HepG2 (cell line): Measurements from ENCODE around the gene CENPC. TPM values are rescaled to one million over a fixed set of nuclear protein-coding genes. Genes with fewer than 3 reads are reported as not detected.

ENCODE experiments used
- ATAC-seq: fragments of 200-7000 bp; cut with Tn5 transposase; 3 replicates; pipeline ENCODE4 v1.9.1; 2020; ENCODE audit warnings: mild to moderate bottlenecking, moderate library complexity
- BruUV-seq: library from RNA; stranded (reverse); fragments of 400-500 nt; replicated peaks from 2 replicates; lab custom pipeline; 2021; lab: Mats Ljungman, UMichigan
- CTCF ChIA-PET: fragments of 300-600 bp; formaldehyde crosslinking; extraction: SDS; loops from one replicate; lab custom pipeline; 2021; ENCODE audit warnings: low total read pairs, inconsistent platforms, low intra/inter-chr PET ratio; lab: Yijun Ruan, JAX
- POLR2A ChIA-PET: fragments of 350-600 bp; sonication (Branson Sonifier 250); formaldehyde crosslinking; loops from one replicate; lab custom pipeline; 2020; ENCODE audit warnings: antibody characterized with exemption, inconsistent platforms; lab: Yijun Ruan, JAX
- DNase-seq: peaks from one replicate; pipeline ENCODE4 v3.0.0-alpha.2; 2015; ENCODE audit warnings: low spot score
- FAIRE-seq: peaks from 3 replicates; lab custom pipeline; 2011; peaks lifted over from hg19 to GRCh38; lab: Jason Lieb, UNC
- H2AFZ ChIP-seq: one replicate; pipeline ENCODE4 v1.6.1; 2011; ENCODE audit warnings: low read length, inconsistent platforms
- H3K27ac ChIP-seq: fragments of 300-600 bp; 3 replicates; pipeline ENCODE4 v1.8.0; 2011; ENCODE audit warnings: mixed run types, mild to moderate bottlenecking, mixed read lengths, low read length, inconsistent platforms; ENCODE audit not compliant: insufficient read depth; ENCODE audit errors: extremely low read length
- H3K27me3 ChIP-seq, 2 experiments: fragments of 200-600 bp in 1 of 2; 2 replicates in 1 of 2; 3 replicates in 1 of 2; pipeline versions ENCODE4 v1.6.0 to v1.8.0; 2011; ENCODE audit warnings: low read length in 2 of 2, mild to moderate bottlenecking in 2 of 2, moderate library complexity in 2 of 2, inconsistent platforms in 1 of 2; ENCODE audit not compliant: insufficient read depth in 2 of 2, control insufficient read depth in 1 of 2
- H3K36me3 ChIP-seq, 2 experiments: fragments of 200-600 bp in 1 of 2; replicated peaks in 1 of 2; 2 replicates in 1 of 2; 3 replicates in 1 of 2; pipeline versions ENCODE4 v1.5.1 to v1.8.0; 2011; ENCODE audit warnings: low read length in 2 of 2, inconsistent platforms in 1 of 2; ENCODE audit not compliant: insufficient read depth in 2 of 2, control insufficient read depth in 1 of 2
- H3K4me1 ChIP-seq: 2 replicates; pipeline ENCODE4 v1.5.1; 2012; ENCODE audit warnings: low read length, inconsistent platforms; ENCODE audit not compliant: insufficient read depth
- H3K4me2 ChIP-seq: 2 replicates; pipeline ENCODE4 v1.6.0; 2011; ENCODE audit warnings: low read depth, low read length, inconsistent platforms
- H3K4me3 ChIP-seq, 3 experiments: fragments of 200-600 bp in 1 of 3; sonication (generic), shearing (Covaris generic) in 1 of 3; replicated peaks in 1 of 3; 2 replicates each; pipeline ENCODE4 v1.5.1; 2011 to 2016; ENCODE audit warnings: low read length in 3 of 3, inconsistent platforms in 2 of 3, low read depth in 2 of 3, mild to moderate bottlenecking in 2 of 3, control low read depth in 1 of 3, mixed read lengths in 1 of 3; ENCODE audit not compliant: insufficient read depth in 1 of 3
- H3K79me2 ChIP-seq: one replicate; pipeline ENCODE4 v1.6.1; 2011; ENCODE audit warnings: low read length, inconsistent platforms; ENCODE audit not compliant: insufficient read depth
- H3K9ac ChIP-seq: 2 replicates; pipeline ENCODE4 v1.6.0; 2011; ENCODE audit warnings: mild to moderate bottlenecking, low read depth, low read length, inconsistent platforms; ENCODE audit not compliant: insufficient read depth
- H3K9me3 ChIP-seq: 2 replicates; pipeline ENCODE4 v1.5.1; 2012; ENCODE audit warnings: mild to moderate bottlenecking, low read length
- H4K20me1 ChIP-seq: 2 replicates; pipeline ENCODE4 v1.6.0; 2011; ENCODE audit warnings: inconsistent platforms, mild to moderate bottlenecking, low read length, moderate library complexity; ENCODE audit not compliant: insufficient read depth
- ARID4A ChIP-seq: sonication (generic); formaldehyde crosslinking; IDR thresholded peaks from 2 replicates; pipeline ENCODE4 v1.5.0; 2020; ENCODE audit warnings: mild to moderate bottlenecking, missing genetic modification reagents, borderline replicate concordance
- CEBPB ChIP-seq: IDR thresholded peaks from 2 replicates; pipeline ENCODE4 v1.6.1; 2011; ENCODE audit warnings: low read depth, low read length, improper control_type of control experiment, borderline replicate concordance
- FOXJ3 ChIP-seq: sonication (generic); formaldehyde crosslinking; IDR thresholded peaks from 2 replicates; pipeline ENCODE4 v1.4.0; 2020; ENCODE audit warnings: missing genetic modification reagents, mild to moderate bottlenecking, borderline replicate concordance
- NFIB ChIP-seq: sonication (generic); formaldehyde crosslinking; IDR thresholded peaks from 2 replicates; pipeline ENCODE4 v1.9.0; 2021; ENCODE audit warnings: missing genetic modification reagents, mild to moderate bottlenecking, borderline replicate concordance
- REL ChIP-seq: sonication (generic); formaldehyde crosslinking; conservative IDR thresholded peaks from 2 replicates; pipeline ENCODE4 v1.8.0; 2022; ENCODE audit warnings: mild to moderate bottlenecking, missing genetic modification reagents, moderate library complexity
- SALL2 ChIP-seq: sonication (generic); formaldehyde crosslinking; IDR thresholded peaks from 2 replicates; pipeline ENCODE4 v1.8.1; 2023; ENCODE audit warnings: mild to moderate bottlenecking, missing genetic modification reagents, inconsistent platforms
- TBX2 ChIP-seq: sonication (generic); formaldehyde crosslinking; IDR thresholded peaks from 2 replicates; pipeline ENCODE4 v1.5.0; 2020; ENCODE audit warnings: missing genetic modification reagents, mild to moderate bottlenecking, borderline replicate concordance
- TMF1 ChIP-seq: sonication (generic); formaldehyde crosslinking; IDR thresholded peaks from 2 replicates; pipeline ENCODE4 v1.8.1; 2022; ENCODE audit warnings: low read depth, missing genetic modification reagents
- ZNF232 ChIP-seq: sonication (generic); formaldehyde crosslinking; IDR thresholded peaks from 2 replicates; pipeline ENCODE4 v1.4.0; 2020; ENCODE audit warnings: missing genetic modification reagents, borderline replicate concordance
- ZNF317 ChIP-seq: sonication (generic); formaldehyde crosslinking; IDR thresholded peaks from 2 replicates; pipeline ENCODE4 v1.5.0; 2020; ENCODE audit warnings: mild to moderate bottlenecking, missing genetic modification reagents
- ZNF362 ChIP-seq: sonication (generic); formaldehyde crosslinking; IDR thresholded peaks from 2 replicates; pipeline ENCODE4 v1.4.0; 2020; ENCODE audit warnings: missing genetic modification reagents, mild to moderate bottlenecking, borderline replicate concordance
- WGBS: methylation state at CpG from one replicate; pipeline ENCODE4 v1.1.6; 2017; ENCODE audit warnings: low lambda C conversion rate; 5-methylcytosine and 5-hydroxymethylcytosine counted together
- in situ Hi-C: cut with HindIII; loops from 2 replicates; pipeline ENCODE4 v1.10.0; 2017; ENCODE audit warnings: low pct_unique_long_range_greater_than_20kb; ENCODE audit not compliant: extremely low pct_ligation_motif_present
- intact Hi-C: fragments of 100-400 bp; cut with micrococcal nuclease; formaldehyde crosslinking; loops from one replicate; pipeline ENCODE4 v1.10.0; 2022; ENCODE audit not compliant: unreplicated experiment
- polyA plus RNA-seq, 8 experiments: library from polyadenylated mRNA; depleted of rRNA in 3 of 8; stranded (reverse) in 7 of 8; unstranded in 1 of 8; fragments of >200 nt; fragmentation: Illumina TruSeq in 4 of 8; extraction: Trizol in 4 of 8; gene quantifications; 2 replicates each; pipeline versions ENCODE4 v1.2.1 to v1.2.3, GENCODE V29; 2011 to 2016; ENCODE audit warnings: low read depth in 4 of 8, missing spikeins in 1 of 8, mixed read lengths in 1 of 8; ENCODE audit not compliant: insufficient read depth in 1 of 8
- total RNA-seq, 5 experiments: library from RNA; depleted of rRNA; stranded (reverse); fragments of >200 nt; fragmentation: Illumina TruSeq; extraction: Trizol; gene quantifications; 2 replicates each; pipeline ENCODE4 v1.2.3, GENCODE V29; 2016; ENCODE audit warnings: low read depth in 1 of 5
- TF ChIP-seq, protein P1 (sequence below), 2 experiments: fragments of 450-650 bp in 1 of 2; sonication (generic) in 1 of 2; formaldehyde crosslinking; IDR thresholded peaks; 2 replicates each; pipeline versions ENCODE4 v1.5.0 to v1.8.0; 2020 to 2022; ENCODE audit warnings: mild to moderate bottlenecking in 1 of 2, missing genetic modification reagents in 1 of 2

CENPC gene
- total and polyA plus RNA-seq, 2 of the 13 experiments (the other 11 are each of a cell fraction or from before 2014, with no cell fraction given), result 4.7 to 16.4 TPM

DNA sequence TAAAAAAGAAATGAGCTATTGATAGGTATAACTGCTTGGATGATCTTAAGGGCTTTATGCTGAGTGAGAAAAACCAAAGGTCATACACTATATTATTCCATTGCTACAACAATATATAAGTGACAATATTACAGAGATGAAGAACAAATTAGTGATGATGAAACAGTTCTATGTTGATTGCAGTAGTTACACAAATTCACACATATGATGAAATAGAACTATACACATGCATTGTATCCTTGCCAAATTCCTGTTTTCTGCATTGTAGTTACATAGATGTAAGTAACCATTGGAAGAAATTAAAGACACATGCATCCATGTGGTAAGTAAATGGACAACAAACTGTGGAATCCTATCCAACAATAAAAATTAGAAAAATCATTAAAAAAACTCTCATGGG lies 76.5 kb downstream of the CENPC start:
- FAIRE-seq (no peak), DNase-seq (no peak), ATAC-seq (no peak)
- ChIA-PET CTCF (no interaction called here), POLR2A (no interaction called here)
- Histone ChIP-seq H3K9me3 (no peaks in the 10 kb centered on the region), H3K36me3 (peaks cover 2 to 13% of the 10 kb centered on the region in 2 experiments; a peak in 3 of 5 replicates), H3K4me3 (no peak overlapping the region), H2AFZ (no peak overlapping the region), H4K20me1 (no peaks in the 10 kb centered on the region), H3K4me2 (no peak overlapping the region), H3K79me2 (no peaks in the 10 kb centered on the region), H3K27ac (no peak overlapping the region), H3K9ac (no peak overlapping the region), H3K27me3 (no peaks in the 10 kb centered on the region; a peak in 1 of 5 replicates), H3K4me1 (no peaks in the 10 kb centered on the region)
- in situ Hi-C loops, result no loop called here
- intact Hi-C loops, result no loop called here
- TF ChIP-seq CEBPB (peak; percentile 61), ZNF362 (CRISPR knock-in tag) (no peak), ZNF232 (CRISPR knock-in tag) (no peak), NFIB (CRISPR knock-in tag) (no peak)
- TF ChIP-seq, protein P1, sequence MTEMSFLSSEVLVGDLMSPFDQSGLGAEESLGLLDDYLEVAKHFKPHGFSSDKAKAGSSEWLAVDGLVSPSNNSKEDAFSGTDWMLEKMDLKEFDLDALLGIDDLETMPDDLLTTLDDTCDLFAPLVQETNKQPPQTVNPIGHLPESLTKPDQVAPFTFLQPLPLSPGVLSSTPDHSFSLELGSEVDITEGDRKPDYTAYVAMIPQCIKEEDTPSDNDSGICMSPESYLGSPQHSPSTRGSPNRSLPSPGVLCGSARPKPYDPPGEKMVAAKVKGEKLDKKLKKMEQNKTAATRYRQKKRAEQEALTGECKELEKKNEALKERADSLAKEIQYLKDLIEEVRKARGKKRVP (CRISPR knock-in tag; IDR thresholded peaks at IDR 0.05), result no peak
- BruUV-seq, result no TSS peak

DNA sequence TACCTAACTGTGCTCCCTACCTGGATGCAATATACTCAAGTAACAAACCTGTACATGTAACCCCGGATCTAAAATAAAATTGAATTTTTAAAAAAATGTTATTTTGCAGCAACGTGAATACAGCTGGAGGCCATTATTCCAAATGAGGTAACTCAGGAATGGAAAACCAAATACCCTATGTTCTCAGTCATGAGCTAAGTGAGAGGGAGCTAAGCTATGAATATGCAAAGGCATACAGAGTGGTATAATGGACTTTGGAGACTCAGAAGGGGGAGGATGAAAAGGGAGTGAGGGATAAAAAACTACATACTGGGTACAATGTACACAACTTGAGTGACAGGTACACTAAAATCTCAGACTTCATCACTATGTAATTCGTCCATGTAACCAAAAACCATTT lies 78.6 kb downstream of the CENPC start:
- H3K4me2 ChIP-seq, result no peak overlapping the region
- H3K4me3 ChIP-seq, result no peak overlapping the region
- ATAC-seq, result no peak
- H2AFZ ChIP-seq, result no peak overlapping the region
- WGBS, result 98% methylated on average over 3 of the region's 3 CpGs
- H3K9me3 ChIP-seq, result no peaks in the 10 kb centered on the region
- CTCF ChIA-PET, result no interaction called here
- in situ Hi-C loops, result no loop called here
- no peak overlapping the region for H3K27ac ChIP-seq
- H3K27me3 ChIP-seq, result no peaks in the 10 kb centered on the region; a peak in 1 of 5 replicates
- no peak for FAIRE-seq
- DNase-seq, result no peak
- intact Hi-C loops, result no loop called here
- H4K20me1 ChIP-seq, result no peaks in the 10 kb centered on the region
- no peaks in the 10 kb centered on the region for H3K79me2 ChIP-seq
- H3K9ac ChIP-seq, result no peak overlapping the region
- no peak for TF ChIP-seq TBX2 (CRISPR knock-in tag)
- TF ChIP-seq ARID4A (CRISPR knock-in tag), result no peak
- no peak for TF ChIP-seq ZNF317 (CRISPR knock-in tag)
- TF ChIP-seq REL (CRISPR knock-in tag), result no peak
- no peak for TF ChIP-seq SALL2 (CRISPR knock-in tag)
- no peak for TF ChIP-seq TMF1
- TF ChIP-seq FOXJ3 (CRISPR knock-in tag), result no peak
- no peaks in the 10 kb centered on the region for H3K4me1 ChIP-seq
- POLR2A ChIA-PET, result no interaction called here
- H3K36me3 ChIP-seq, result peaks cover 0 to 3% of the 10 kb centered on the region in 2 experiments; a peak in 3 of 5 replicates
- BruUV-seq, result no TSS peak
